ENCODE data around the gene ACADVL. TPM values are rescaled to one million over a fixed set of nuclear protein-coding genes. Genes with fewer than 3 reads are reported as not detected.
A peak's percentile ranks its signal among the peaks of the same experiment; 100 is the strongest.

ACADVL gene
- total and polyA plus RNA-seq, 12 donors: 961 to 6,098 (median 1,772) TPM

DNA sequence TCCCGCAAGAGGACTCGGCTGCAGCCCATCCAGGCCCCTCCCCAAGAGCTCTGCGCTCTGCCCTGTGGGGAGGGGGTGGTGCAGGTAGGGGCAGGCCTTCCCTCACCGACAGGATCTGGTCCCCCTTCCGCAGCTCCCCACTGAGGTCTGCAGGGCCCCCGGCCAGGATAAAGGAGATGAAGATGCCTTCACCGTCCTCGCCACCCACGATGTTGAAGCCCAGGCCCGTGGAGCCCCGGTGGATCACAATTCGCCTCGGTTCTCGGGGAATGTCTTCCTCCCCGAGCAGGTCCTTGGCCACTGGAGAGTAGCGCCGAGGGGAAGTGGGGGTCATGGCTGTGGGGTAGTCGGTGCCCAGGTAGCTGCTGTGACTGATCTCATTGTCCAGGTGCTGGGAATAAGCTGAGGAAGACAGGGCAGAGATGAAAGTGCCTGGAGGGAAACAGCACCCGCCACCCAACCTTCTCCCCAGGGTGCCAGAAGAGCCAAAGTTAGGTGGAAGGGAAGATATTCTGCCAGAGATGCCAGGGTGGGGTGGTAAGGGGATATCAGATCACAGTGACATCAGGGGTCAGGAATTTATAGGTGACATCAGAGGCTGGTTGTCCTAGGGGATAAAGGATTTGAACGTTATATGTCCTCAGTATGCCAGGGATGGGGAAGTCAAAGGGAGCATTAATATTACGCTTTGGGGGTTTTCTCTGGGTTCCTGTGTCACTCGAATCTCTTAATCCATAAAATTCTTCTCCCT is 22.9 kb upstream of the ACADVL start:
- no peaks in the 10 kb centered on the region for H3K9me3 ChIP-seq (replicated peaks in 1 of 3)
- 89 to 95% (median 91%) methylated on average over 12 to 22 of the region's 22 CpGs for WGBS, 4 donors
- TF ChIP-seq POLR2A (IDR thresholded peaks at IDR 0.05): no peak
- TF ChIP-seq, protein P1, sequence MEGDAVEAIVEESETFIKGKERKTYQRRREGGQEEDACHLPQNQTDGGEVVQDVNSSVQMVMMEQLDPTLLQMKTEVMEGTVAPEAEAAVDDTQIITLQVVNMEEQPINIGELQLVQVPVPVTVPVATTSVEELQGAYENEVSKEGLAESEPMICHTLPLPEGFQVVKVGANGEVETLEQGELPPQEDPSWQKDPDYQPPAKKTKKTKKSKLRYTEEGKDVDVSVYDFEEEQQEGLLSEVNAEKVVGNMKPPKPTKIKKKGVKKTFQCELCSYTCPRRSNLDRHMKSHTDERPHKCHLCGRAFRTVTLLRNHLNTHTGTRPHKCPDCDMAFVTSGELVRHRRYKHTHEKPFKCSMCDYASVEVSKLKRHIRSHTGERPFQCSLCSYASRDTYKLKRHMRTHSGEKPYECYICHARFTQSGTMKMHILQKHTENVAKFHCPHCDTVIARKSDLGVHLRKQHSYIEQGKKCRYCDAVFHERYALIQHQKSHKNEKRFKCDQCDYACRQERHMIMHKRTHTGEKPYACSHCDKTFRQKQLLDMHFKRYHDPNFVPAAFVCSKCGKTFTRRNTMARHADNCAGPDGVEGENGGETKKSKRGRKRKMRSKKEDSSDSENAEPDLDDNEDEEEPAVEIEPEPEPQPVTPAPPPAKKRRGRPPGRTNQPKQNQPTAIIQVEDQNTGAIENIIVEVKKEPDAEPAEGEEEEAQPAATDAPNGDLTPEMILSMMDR (IDR thresholded peaks at IDR 0.05): no peak
- H3K27me3 ChIP-seq: no peaks in the 10 kb centered on the region
- no peak for DNase-seq
- peaks cover 0 to 57% of the 10 kb centered on the region in 2 donors for H3K36me3 ChIP-seq (replicated peaks in 1 of 2)
- intact Hi-C loops (cut with DNase I): no loop called here
- no peak overlapping the region for H3K27ac ChIP-seq
- no peak overlapping the region for H3K4me3 ChIP-seq
- no peaks in the 10 kb centered on the region for H3K4me1 ChIP-seq (replicated peaks in 1 of 2)

DNA sequence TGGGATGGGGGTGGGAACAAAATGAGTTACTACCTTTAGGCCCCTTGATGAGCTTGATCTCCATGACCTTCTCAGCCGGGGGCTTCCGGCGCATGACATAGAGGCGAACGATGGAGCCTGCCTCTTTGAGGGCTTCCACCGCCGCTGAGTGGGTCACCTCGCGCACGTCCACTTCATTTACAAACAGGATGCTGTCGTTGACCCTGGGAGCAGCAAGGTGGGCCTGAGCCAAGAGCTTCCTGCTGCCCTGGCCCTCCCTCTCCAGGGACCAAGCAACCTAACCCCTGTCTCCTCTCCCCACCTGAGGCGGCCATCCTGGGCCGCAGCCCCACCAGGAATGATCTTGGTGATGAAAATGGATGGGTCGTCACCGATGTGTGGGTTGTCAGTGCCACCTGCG is 16.3 kb upstream of the ACADVL start:
- WGBS, 4 donors: 93 to 100% (median 97%) methylated on average over 9 to 16 of the region's 16 CpGs

DNA sequence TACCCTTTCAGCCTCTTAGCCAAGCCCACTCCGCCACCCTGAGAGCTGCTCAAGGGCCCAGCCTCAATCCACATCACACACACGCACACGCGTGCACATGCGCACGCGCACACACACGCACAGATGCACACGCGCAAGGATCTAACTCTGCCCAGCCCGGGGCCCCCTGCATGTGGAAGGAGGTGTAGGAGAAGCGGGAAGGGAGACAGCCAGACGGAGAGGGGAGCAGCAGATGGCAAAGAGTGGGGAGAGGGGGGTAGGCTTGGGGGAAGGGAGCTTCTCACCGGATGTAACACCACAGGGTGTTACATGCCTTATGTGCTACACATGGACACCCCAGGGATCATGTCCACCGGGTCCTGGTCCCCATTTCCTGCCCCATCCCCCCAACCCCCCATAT is 15.4 kb upstream of the ACADVL start:
- TF ChIP-seq, protein P1 (IDR thresholded peaks at IDR 0.05): no peak
- TF ChIP-seq POLR2A (IDR thresholded peaks at IDR 0.05): no peak
- WGBS, 4 donors: 68 to 88% (median 84%) methylated on average over 15 of the region's 15 CpGs
- H3K27ac ChIP-seq: peak overlapping the region in 2 of 5 donors; percentile 57 to 68

More for the DNA sequence above, 16.3 kb upstream of the ACADVL start:
- Histone ChIP-seq H3K9me3 (replicated peaks in 1 of 3) (no peaks in the 10 kb centered on the region), H3K27me3 (no peaks in the 10 kb centered on the region), H3K4me1 (replicated peaks in 1 of 2) (peaks cover 0 to 9% of the 10 kb centered on the region in 2 donors), H3K27ac (no peak overlapping the region), H3K4me3 (no peak overlapping the region), H3K36me3 (replicated peaks in 1 of 2) (peaks cover 0 to 28% of the 10 kb centered on the region in 2 donors)
- DNase-seq: peak in 1 of 7 donors; percentile 13
- intact Hi-C loops (cut with DNase I): no loop called here
- no peak for TF ChIP-seq POLR2A (IDR thresholded peaks at IDR 0.05)
- TF ChIP-seq, protein P1 (IDR thresholded peaks at IDR 0.05): no peak

DNA sequence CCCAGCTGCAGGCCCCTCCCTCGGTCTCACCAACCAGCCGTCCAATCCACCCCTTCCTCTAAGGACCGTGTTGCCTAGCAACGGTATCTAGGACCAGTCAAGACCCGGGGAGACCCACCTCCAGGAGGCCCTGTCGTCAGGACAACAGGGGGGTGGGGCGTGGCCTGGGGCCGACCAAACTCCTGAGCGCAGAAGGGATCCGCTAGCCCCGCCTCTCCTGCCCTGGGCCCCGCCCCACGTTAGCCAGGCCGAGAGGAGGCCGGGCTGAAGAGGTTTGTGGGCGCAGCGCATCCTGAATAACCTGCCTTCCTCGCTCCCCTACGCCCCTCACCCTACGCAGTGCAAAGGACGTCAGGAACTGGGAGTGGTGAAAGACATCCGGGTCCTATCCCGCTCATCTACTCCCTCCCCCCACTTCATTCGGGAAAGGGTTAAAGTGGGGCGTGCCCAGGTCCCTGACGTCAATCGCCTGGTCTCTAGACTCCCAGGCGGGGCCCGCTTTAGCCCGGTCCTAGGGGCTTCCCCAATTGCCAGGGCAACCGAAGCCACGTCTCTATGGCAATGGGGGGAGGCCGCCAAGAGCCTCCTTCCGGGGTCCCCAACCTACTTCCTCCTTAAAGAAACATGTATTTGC is 14.8 kb upstream of the ACADVL start:
- peak; percentile 61 to 93 (median 76) for DNase-seq
- Histone ChIP-seq H3K36me3 (replicated peaks in 1 of 2) (peaks cover 0 to 28% of the 10 kb centered on the region in 2 donors), H3K4me1 (replicated peaks in 1 of 2) (peaks cover 0 to 12% of the 10 kb centered on the region in 2 donors), H3K4me3 (peak overlapping the region in 1 of 4 donors; percentile 55), H3K27me3 (no peaks in the 10 kb centered on the region), H3K27ac (peak overlapping the region in 2 of 5 donors; percentile 57 to 68), H3K9me3 (replicated peaks in 1 of 3) (no peaks in the 10 kb centered on the region)
- 7 to 10% (median 9%) methylated on average over 12 to 34 of the region's 34 CpGs for WGBS, 4 donors
- intact Hi-C loops (cut with DNase I): no loop called here
- no peak for TF ChIP-seq POLR2A (IDR thresholded peaks at IDR 0.05)
- TF ChIP-seq, protein P1 (IDR thresholded peaks at IDR 0.05): no peak

More for the DNA sequence above, 15.4 kb upstream of the ACADVL start:
- Histone ChIP-seq H3K9me3 (replicated peaks in 1 of 3) (no peaks in the 10 kb centered on the region), H3K4me1 (replicated peaks in 1 of 2) (peaks cover 0 to 9% of the 10 kb centered on the region in 2 donors), H3K4me3 (peak overlapping the region in 1 of 4 donors; percentile 55), H3K27me3 (no peaks in the 10 kb centered on the region), H3K36me3 (replicated peaks in 1 of 2) (peaks cover 0 to 28% of the 10 kb centered on the region in 2 donors)
- intact Hi-C loops (cut with DNase I): no loop called here
- DNase-seq: peak in 2 of 7 donors; percentile 13 to 15
